ENCODE measurements around the gene RPS21. TPM values are rescaled to one million over a fixed set of nuclear protein-coding genes. Genes with fewer than 3 reads are reported as not detected.

RPS21 gene
- total and polyA plus RNA-seq, 9 of the 15 experiments (the other 6 are each of a cell fraction or from before 2014, with no cell fraction given) = 1,380 to 5,647 (median 3,091) TPM

- H3K9ac ChIP-seq (ENCODE audit: insufficient read depth in 1 of 2, low read depth in 2 of 2, low read length in 2 of 2) = peak overlapping the region in 1 of 2 experiments; percentile 82; a peak in 2 of 4 replicates
- H4K20me1 ChIP-seq (replicated peaks; ENCODE audit: control insufficient read depth, insufficient read depth, low read length) = peaks cover 8% of the 10 kb centered on the region; the same call in 1 of the 2 replicates
- no peaks in the 10 kb centered on the region for H3K27me3 ChIP-seq (ENCODE audit: control insufficient read depth in 2 of 2, insufficient read depth in 2 of 2, low read length in 2 of 2)
- H2AFZ ChIP-seq (ENCODE audit: low read depth, low read length) = peak overlapping the region; percentile 80
- peak; percentile 58 for ATAC-seq
- peaks cover 29% of the 10 kb centered on the region for H3K79me2 ChIP-seq (ENCODE audit: control insufficient read depth, insufficient read depth, low read length)
- H3K4me2 ChIP-seq (ENCODE audit: insufficient read depth, low read length) = peak overlapping the region; percentile 61
- BruUV-seq (replicated peaks) = no TSS peak
- H3K9me1 ChIP-seq (ENCODE audit: control insufficient read depth, insufficient read depth, low read length) = peaks cover 2% of the 10 kb centered on the region
- POLR2A ChIA-PET = interaction anchor here (0.6 to 1.7 kb wide), 5 partner anchors 12 to 70 kb away, joined by 3 to 8 read pairs (median 3); partner anchors contain the start of gene RPS21
- no peaks in the 10 kb centered on the region for H3K9me3 ChIP-seq (replicated peaks; ENCODE audit: control insufficient read depth, insufficient read depth, low read depth, low read length)
- intact Hi-C loops (cut with micrococcal nuclease) = loop anchor here (5.0 kb wide), 1 partner anchor 67 kb away; the partner anchor contains the start of gene ADRM1
- peaks cover 2% of the 10 kb centered on the region; the same call in 1 of the 3 replicates for H3K36me3 ChIP-seq (ENCODE audit: control insufficient read depth, insufficient read depth, low read length)
- 50% methylated on average over 15 of the region's 28 CpGs for WGBS (ENCODE audit: insufficient coverage, low coverage, missing lambda C conversion rate)
- in situ Hi-C loops (cut with MboI) = loop anchor here (5.0 to 10.0 kb wide), 2 partner anchors 62 to 374 kb away; no protein-coding TSS in a partner anchor
- peak; percentile 59 to 75 (median 72) for DNase-seq (ENCODE audit: extremely low read depth in 1 of 4, low spot score in 3 of 4)
- no peak overlapping the region for H3K27ac ChIP-seq (ENCODE audit: extremely low read depth, low read depth, low read length)
- CTCF ChIA-PET (ENCODE audit: low intra/inter-chr PET ratio) = interaction anchor here (1.1 kb wide), 1 partner anchor 68 kb away, joined by 3 read pairs; no protein-coding TSS in a partner anchor
- no peak overlapping the region for H3K4me3 ChIP-seq
- FAIRE-seq = peak; percentile 37
- H3K4me1 ChIP-seq (replicated peaks in 1 of 2; ENCODE audit: control insufficient read depth in 2 of 2, insufficient read depth in 2 of 2, low read length in 2 of 2) = peaks cover 50 to 91% of the 10 kb centered on the region in 2 experiments
- TF ChIP-seq MXI1 (IDR thresholded peaks at IDR 0.05; ENCODE audit: low read depth, low read length) = no peak
- no peak for TF ChIP-seq FOXM1 (IDR thresholded peaks at IDR 0.05; ENCODE audit: low read depth)
- TF ChIP-seq FOXM1 (CRISPR knock-in tag; IDR thresholded peaks at IDR 0.05; ENCODE audit: low read depth) = no peak
- no peak for TF ChIP-seq ZNF175 (CRISPR knock-in tag; IDR thresholded peaks at IDR 0.05; ENCODE audit: low read depth)
- TF ChIP-seq ETV5 (CRISPR knock-in tag; IDR thresholded peaks at IDR 0.05; ENCODE audit: low read depth) = no peak
- no peak for TF ChIP-seq MBD1 (CRISPR knock-in tag; IDR thresholded peaks at IDR 0.05)
- no peak for TF ChIP-seq CBX2 (IDR thresholded peaks at IDR 0.05; ENCODE audit: insufficient read depth, low read length, poor library complexity, severe bottlenecking)
- no peak for TF ChIP-seq TRIM28 (IDR thresholded peaks at IDR 0.05)
- no peak for TF ChIP-seq ZNF584 (CRISPR knock-in tag; IDR thresholded peaks at IDR 0.05; ENCODE audit: low read depth)
- no peak for TF ChIP-seq RNF2 (IDR thresholded peaks at IDR 0.05)
- no peak for TF ChIP-seq RAD21 (CRISPR knock-in tag; conservative IDR thresholded peaks at IDR 0.05 in 1 of 2, IDR thresholded peaks at IDR 0.05 in 1 of 2)
- no peak for TF ChIP-seq ZNF121 (CRISPR knock-in tag; conservative IDR thresholded peaks at IDR 0.05)
- no peak for TF ChIP-seq SRSF1 (IDR thresholded peaks at IDR 0.05; ENCODE audit: low read depth, low read length)
- TF ChIP-seq STAT5A (IDR thresholded peaks at IDR 0.05; ENCODE audit: borderline replicate concordance, low read length) = no peak
- TF ChIP-seq POLR2H (tag; IDR thresholded peaks at IDR 0.05; ENCODE audit: low read depth) = no peak
- TF ChIP-seq ELK1 (CRISPR knock-in tag; IDR thresholded peaks at IDR 0.05) = no peak
- TF ChIP-seq PYGO2 (tag; IDR thresholded peaks at IDR 0.05) = no peak
Observed at GRCh38 chr20:62368976-62369814, 17.7 kb upstream of the RPS21 start.
